Urothelium cell line (cell line): ENCODE measurements around the gene TSEN54.
"Not testable (repeated sequence)": the region's sequence is repeated elsewhere in the genome, so short reads cannot be mapped to it uniquely, and the experiment has no call there.

Experiments
- DNase-seq: peaks from one replicate; pipeline ENCODE4 v3.0.0; 2011; ENCODE audit warnings: low spot score, mixed read lengths
- FAIRE-seq: peaks from 2 replicates; lab custom pipeline; 2011; peaks lifted over from hg19 to GRCh38; lab: Jason Lieb, UNC

Gene TSEN54

GRCh38 chr17:75516255-75516618 lies at the start of gene TSEN54:
Gene TSEN54, plus strand, starts transcription at chr17:75516528. Its CDS starts 33 bp downstream, at chr17:75516561.
- FAIRE-seq, result peak; percentile 95
- DNase-seq, result peak; percentile 100

DNA sequence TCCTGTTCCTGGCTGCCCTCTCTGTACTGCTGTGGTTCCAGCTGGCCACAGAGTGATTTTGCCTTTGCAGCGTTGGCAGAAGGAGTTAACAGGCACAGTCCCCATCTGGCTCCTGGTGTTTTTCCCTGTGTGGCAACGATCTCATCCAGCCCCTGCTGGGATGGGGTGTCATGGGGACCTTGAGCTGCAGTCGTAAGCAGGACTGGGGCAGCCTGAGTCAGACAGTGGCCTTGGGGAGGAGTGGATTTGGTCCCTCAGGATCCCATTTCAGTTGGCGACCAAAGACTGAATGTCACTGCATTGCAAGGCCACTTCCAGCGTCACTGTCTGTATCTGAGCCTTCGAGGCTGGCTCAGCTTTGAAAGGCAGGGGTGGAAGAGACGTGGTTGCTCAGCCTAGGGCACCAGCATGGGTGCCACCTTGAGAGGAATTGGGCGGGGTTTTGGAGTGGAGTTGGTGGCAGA lies 48.0 kb upstream of the TSEN54 start:
- FAIRE-seq, result no peak

GRCh38 chr17:75468779-75469373 lies 47.5 kb upstream of the TSEN54 start:
- DNase-seq (no peak), FAIRE-seq (peak; percentile 42)

More for the DNA sequence above, 48.0 kb upstream of the TSEN54 start:
- no peak for DNase-seq

- FAIRE-seq (no peak), DNase-seq (no peak)
Observed at GRCh38 chr17:75471207-75471606, 45.1 kb upstream of the TSEN54 start.

DNA sequence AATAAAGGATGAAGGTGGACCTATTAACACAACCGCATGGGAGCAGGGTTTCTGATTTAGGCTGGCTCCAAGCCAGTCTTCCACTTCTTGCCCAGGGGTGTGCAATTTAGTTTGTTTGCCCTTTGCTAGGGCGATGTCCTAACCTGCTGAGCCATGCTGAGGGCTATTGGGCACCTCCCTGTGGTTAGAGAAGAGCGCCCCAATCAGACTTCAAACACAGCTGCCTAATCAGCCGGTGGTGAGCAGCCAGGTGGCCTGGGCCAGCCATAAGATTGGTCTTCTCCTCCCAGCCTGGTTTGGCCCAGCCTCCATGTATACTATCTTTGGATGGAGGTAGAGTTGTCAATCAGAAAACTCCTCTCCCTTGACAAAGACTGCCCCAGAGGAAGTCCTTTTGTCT lies 44.2 kb upstream of the TSEN54 start:
- DNase-seq, result no peak
- peak; percentile 66 for FAIRE-seq

DNA sequence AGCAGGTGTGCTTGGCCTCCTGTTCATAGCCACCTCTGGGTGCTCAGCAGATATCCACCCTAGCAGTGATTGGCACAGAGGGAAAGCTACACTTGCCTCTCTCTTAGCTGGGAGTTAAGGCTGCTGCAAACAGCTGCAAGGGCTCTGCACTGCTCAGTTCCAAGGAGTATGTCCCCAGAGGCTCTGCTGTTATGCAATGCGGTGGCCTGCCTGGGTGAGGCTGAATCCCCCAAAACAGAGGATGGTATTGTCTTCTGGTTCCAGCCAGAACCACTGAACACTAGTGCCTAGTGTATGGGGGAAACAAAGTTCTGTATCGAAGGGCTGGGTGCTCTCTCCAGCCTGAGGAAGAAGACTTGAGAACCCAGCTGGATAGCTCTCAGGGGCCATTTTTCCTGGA lies 43.1 kb upstream of the TSEN54 start:
- FAIRE-seq (no peak), DNase-seq (no peak)

- DNase-seq, result no peak
- no peak for FAIRE-seq
Observed at GRCh38 chr17:75474736-75475135, 41.6 kb upstream of the TSEN54 start.

GRCh38 chr17:75475144-75475835 lies 41.0 kb upstream of the TSEN54 start:
- FAIRE-seq, result no peak
- DNase-seq, result no peak

GRCh38 chr17:75475851-75476250 lies 40.5 kb upstream of the TSEN54 start:
- no peak for DNase-seq
- FAIRE-seq, result no peak

DNA sequence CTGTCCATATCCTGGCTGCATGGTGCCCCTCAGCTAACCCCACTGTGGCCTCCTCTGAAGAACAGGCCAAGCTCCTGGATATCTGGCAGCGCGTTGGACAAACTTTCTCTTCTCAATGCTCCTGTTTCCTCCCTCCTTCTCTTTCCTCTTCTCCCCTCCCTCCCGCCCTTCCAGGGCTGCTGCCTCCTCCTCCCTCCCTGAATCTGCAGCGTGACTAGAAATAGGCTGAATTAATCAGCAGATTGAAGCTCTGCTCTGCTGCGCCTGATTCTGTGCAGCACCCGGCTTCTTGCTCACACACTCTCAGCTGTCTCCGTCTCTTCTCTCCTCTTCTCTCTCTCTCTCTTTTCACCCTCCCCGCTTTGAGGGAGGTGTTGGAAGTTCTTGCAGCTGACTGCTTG lies 40.1 kb upstream of the TSEN54 start:
- FAIRE-seq (no peak), DNase-seq (no peak)

GRCh38 chr17:75476752-75477489 lies 39.4 kb upstream of the TSEN54 start:
- no peak for DNase-seq
- FAIRE-seq, result peak; percentile 46

GRCh38 chr17:75477490-75477862 lies 38.9 kb upstream of the TSEN54 start:
- FAIRE-seq, DNase-seq: not testable (repeated sequence)

DNA sequence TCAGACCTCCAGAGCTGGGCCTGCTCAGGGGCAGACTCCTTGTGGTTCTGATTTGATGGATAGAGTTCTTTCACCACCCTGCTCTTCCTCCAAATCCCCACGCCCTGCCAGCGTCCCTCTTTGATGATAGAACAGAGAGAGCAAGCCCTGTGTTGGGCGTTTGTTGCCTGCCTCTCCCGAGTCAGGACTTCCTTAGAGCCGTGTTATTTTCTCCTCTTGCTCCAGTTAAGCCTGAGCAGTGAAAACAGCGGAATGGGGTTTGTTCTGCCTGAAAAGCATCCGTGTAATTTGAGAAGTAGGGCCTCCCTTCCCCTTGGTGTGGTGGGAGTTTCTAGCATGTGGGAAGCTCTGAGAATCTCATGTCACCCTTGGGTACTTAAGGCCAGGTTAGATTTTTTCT lies 37.8 kb upstream of the TSEN54 start:
- DNase-seq (no peak), FAIRE-seq (no peak)

GRCh38 chr17:75480281-75480680 lies 36.0 kb upstream of the TSEN54 start:
- FAIRE-seq (peak; percentile 40), DNase-seq (no peak)

GRCh38 chr17:75481194-75482068 lies 34.9 kb upstream of the TSEN54 start:
- FAIRE-seq (no peak), DNase-seq (no peak)

GRCh38 chr17:75482098-75482942 lies 34.0 kb upstream of the TSEN54 start:
- DNase-seq, result no peak
- no peak for FAIRE-seq

GRCh38 chr17:75485688-75486087 lies 30.6 kb upstream of the TSEN54 start:
- no peak for DNase-seq
- FAIRE-seq, result no peak

DNA sequence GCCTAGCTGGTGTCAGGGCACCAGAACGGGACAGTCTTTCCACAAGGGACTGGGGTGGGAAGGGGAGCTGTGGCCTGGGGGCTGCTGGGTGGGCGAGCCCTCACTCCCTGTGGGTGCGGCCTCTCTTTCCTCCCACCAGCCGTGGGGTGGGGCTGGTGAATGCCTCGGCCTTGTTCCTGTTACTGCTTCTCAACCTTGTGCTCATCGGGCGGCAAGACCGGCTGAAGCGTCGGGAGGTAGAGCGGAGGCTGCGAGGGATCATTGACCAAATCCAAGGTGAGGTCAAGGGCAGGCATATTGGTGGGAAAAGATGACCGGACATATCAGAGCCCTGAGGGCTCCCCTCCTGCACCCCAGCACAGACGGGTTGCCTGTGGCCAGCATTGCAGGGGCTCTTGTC lies 30.2 kb upstream of the TSEN54 start:
- FAIRE-seq (no peak), DNase-seq (no peak)

GRCh38 chr17:75486951-75487350 lies 29.4 kb upstream of the TSEN54 start:
- peak; percentile 52 for FAIRE-seq
- no peak for DNase-seq
